MCF 10A (cell line): Measurements from ENCODE around the gene SLC26A11. TPM values are rescaled to one million over a fixed set of nuclear protein-coding genes. Genes with fewer than 3 reads are reported as not detected.

Experiments used
- BruUV-seq: library from RNA; stranded (reverse); fragments of 400-500 nt; replicated peaks from 2 replicates; lab custom pipeline; 2021; lab: Mats Ljungman, UMichigan
- CTCF ChIA-PET: fragments of 300-600 bp; sonication (Branson Sonifier 250); formaldehyde crosslinking; extraction: SDS; loops from one replicate; lab custom pipeline; 2021; ENCODE audit warnings: antibody characterized with exemption, inconsistent platforms; lab: Yijun Ruan, JAX
- POLR2A ChIA-PET: fragments of 300-600, 350-650 bp; sonication (Branson Sonifier 250); formaldehyde crosslinking; extraction: SDS; loops from one replicate; lab custom pipeline; 2020; ENCODE audit warnings: antibody characterized with exemption, inconsistent platforms; lab: Yijun Ruan, JAX
- DNase-seq: peaks from one replicate; pipeline ENCODE4 v3.0.0-alpha.2; 2018; ENCODE audit not compliant: unreplicated experiment
- H3K27ac Mint-ChIP-seq: one replicate; pipeline ENCODE4 v1.8.0; 2022; ENCODE audit warnings: mild to moderate bottlenecking, low read depth, mixed read lengths; ENCODE audit not compliant: unreplicated experiment
- H3K27me3 Mint-ChIP-seq: one replicate; pipeline ENCODE4 v1.8.0; 2022; ENCODE audit warnings: mixed read lengths; ENCODE audit not compliant: insufficient read depth, unreplicated experiment
- H3K36me3 Mint-ChIP-seq: one replicate; pipeline ENCODE4 v1.8.0; 2022; ENCODE audit warnings: mild to moderate bottlenecking, moderate library complexity, mixed read lengths; ENCODE audit not compliant: insufficient read depth, unreplicated experiment
- H3K4me1 Mint-ChIP-seq: one replicate; pipeline ENCODE4 v1.8.0; 2022; ENCODE audit warnings: mixed read lengths; ENCODE audit not compliant: insufficient read depth, unreplicated experiment
- H3K4me3 Mint-ChIP-seq: one replicate; pipeline ENCODE4 v1.8.0; 2022; ENCODE audit warnings: mild to moderate bottlenecking, moderate library complexity, mixed read lengths; ENCODE audit not compliant: unreplicated experiment
- H3K9me3 Mint-ChIP-seq: one replicate; pipeline ENCODE4 v1.8.0; 2022; ENCODE audit warnings: mixed read lengths; ENCODE audit not compliant: unreplicated experiment
- CTCF ChIP-seq: fragments of 200-600 bp; IDR thresholded peaks from one replicate; pipeline ENCODE4 v1.8.0; 2022; ENCODE audit warnings: antibody characterized with exemption, mild to moderate bottlenecking; ENCODE audit not compliant: unreplicated experiment
- intact Hi-C: fragments of 100-400 bp; cut with micrococcal nuclease; formaldehyde crosslinking; loops from 2 replicates; pipeline ENCODE4 v1.14.1; 2022
- total RNA-seq: library from RNA; stranded (reverse); gene quantifications from 2 replicates; pipeline ENCODE4 v1.2.3, GENCODE V29; 2022

The SLC26A11 gene
- total RNA-seq, 1 experiment from 2014 or later: 11.7 TPM

GRCh38 chr17:80291260-80291659 is 71.0 kb downstream of the SLC26A11 start:
- Mint-ChIP-seq H3K4me1 (no peaks in the 10 kb centered on the region), H3K36me3 (peaks cover 88% of the 10 kb centered on the region), H3K27me3 (no peaks in the 10 kb centered on the region), H3K4me3 (no peak overlapping the region), H3K9me3 (no peaks in the 10 kb centered on the region), H3K27ac (no peak overlapping the region)
- CTCF ChIA-PET: no interaction called here
- POLR2A ChIA-PET: no interaction called here
- TF ChIP-seq CTCF: no peak
- no peak for DNase-seq
- BruUV-seq: no TSS peak
- intact Hi-C loops: no loop called here

GRCh38 chr17:80291691-80292487 is 71.7 kb downstream of the SLC26A11 start:
- no peak for TF ChIP-seq CTCF
- peaks cover 91% of the 10 kb centered on the region for H3K36me3 Mint-ChIP-seq
- H3K9me3 Mint-ChIP-seq: no peaks in the 10 kb centered on the region
- no peak for DNase-seq
- H3K27ac Mint-ChIP-seq: no peak overlapping the region
- no peak overlapping the region for H3K4me3 Mint-ChIP-seq
- no peaks in the 10 kb centered on the region for H3K4me1 Mint-ChIP-seq
- no peaks in the 10 kb centered on the region for H3K27me3 Mint-ChIP-seq
- ChIA-PET CTCF (interaction anchor here (1.3 kb wide), 1 partner anchor 14 kb away, joined by 3 read pairs; no protein-coding TSS in a partner anchor), POLR2A (no interaction called here)
- intact Hi-C loops: no loop called here
- BruUV-seq: no TSS peak

DNA sequence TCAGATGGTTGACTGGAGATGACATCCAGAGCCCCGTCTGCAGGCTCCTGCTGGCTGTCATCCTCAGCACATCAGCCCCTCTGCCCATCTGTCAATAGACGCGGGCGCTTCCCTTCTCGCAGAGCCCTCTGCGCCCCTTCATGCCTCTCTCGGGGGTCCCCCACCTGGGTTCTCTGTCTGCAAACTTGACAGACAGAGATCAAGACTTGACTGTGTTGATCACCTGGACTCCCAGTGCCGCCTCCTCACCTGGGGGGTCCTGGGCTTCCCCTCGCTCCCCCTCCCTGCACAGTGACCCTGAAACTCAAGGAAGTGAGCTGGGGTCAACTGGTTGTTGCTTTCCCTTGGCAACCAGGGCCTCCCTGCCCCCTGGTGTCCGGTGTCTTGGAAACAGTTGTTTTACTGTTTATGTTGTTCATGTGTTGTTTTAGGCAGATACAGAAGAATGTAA is 72.3 kb downstream of the SLC26A11 start:
- intact Hi-C loops: no loop called here
- no peak for TF ChIP-seq CTCF
- CTCF ChIA-PET: interaction anchor here (1.3 kb wide), 1 partner anchor 14 kb away, joined by 3 read pairs; no protein-coding TSS in a partner anchor
- POLR2A ChIA-PET: no interaction called here
- Mint-ChIP-seq H3K9me3 (no peaks in the 10 kb centered on the region), H3K27me3 (no peaks in the 10 kb centered on the region), H3K27ac (no peak overlapping the region), H3K36me3 (peaks cover 91% of the 10 kb centered on the region), H3K4me3 (no peak overlapping the region), H3K4me1 (no peaks in the 10 kb centered on the region)
- DNase-seq: no peak
- no TSS peak for BruUV-seq

GRCh38 chr17:80294210-80294609 is 74.0 kb downstream of the SLC26A11 start:
- TF ChIP-seq CTCF: no peak
- Mint-ChIP-seq H3K9me3 (no peaks in the 10 kb centered on the region), H3K4me1 (no peaks in the 10 kb centered on the region), H3K27me3 (no peaks in the 10 kb centered on the region), H3K36me3 (peaks cover 92% of the 10 kb centered on the region), H3K4me3 (no peak overlapping the region), H3K27ac (no peak overlapping the region)
- intact Hi-C loops: no loop called here
- DNase-seq: no peak
- POLR2A ChIA-PET: no interaction called here
- BruUV-seq: no TSS peak
- CTCF ChIA-PET: interaction anchor here (0.6 kb wide), 1 partner anchor 172 kb away, joined by 5 read pairs; no protein-coding TSS in a partner anchor
